GM18507 (cell line): ENCODE data around the gene ERC1.
"Not testable (repeated sequence)": the region's sequence is repeated elsewhere in the genome, so short reads cannot be mapped to it uniquely, and the experiment has no call there.

Experiments
- DNase-seq: peaks from one replicate; pipeline ENCODE4 v3.0.0; 2011; ENCODE audit warnings: low read depth; ENCODE audit not compliant: insufficient read length; ENCODE audit errors: extremely low spot score
- FAIRE-seq: peaks from 2 replicates; lab custom pipeline; 2011; peaks lifted over from hg19 to GRCh38; lab: Jason Lieb, UNC

Gene ERC1

GRCh38 chr12:1013618-1014489 is 22.8 kb downstream of the ERC1 start:
- no peak for DNase-seq
- no peak for FAIRE-seq

- FAIRE-seq (no peak), DNase-seq (no peak)
Observed at GRCh38 chr12:1019283-1019682, 28.3 kb downstream of the ERC1 start.

- FAIRE-seq (no peak), DNase-seq (no peak)
Observed at GRCh38 chr12:1020389-1020788, 29.4 kb downstream of the ERC1 start.

GRCh38 chr12:1022032-1022970 is 31.3 kb downstream of the ERC1 start:
- DNase-seq, result no peak
- FAIRE-seq, result no peak

- DNase-seq (no peak), FAIRE-seq (no peak)
Observed at GRCh38 chr12:1030779-1031178, 39.8 kb downstream of the ERC1 start.

GRCh38 chr12:1034243-1034642 is 43.2 kb downstream of the ERC1 start:
- DNase-seq, result no peak
- FAIRE-seq, result no peak

- FAIRE-seq, result no peak
- DNase-seq, result no peak
Observed at GRCh38 chr12:1034751-1035457, 43.9 kb downstream of the ERC1 start.

GRCh38 chr12:1041478-1041877 is 50.5 kb downstream of the ERC1 start:
- no peak for FAIRE-seq

GRCh38 chr12:1044199-1044598 is 53.2 kb downstream of the ERC1 start:
- DNase-seq (no peak), FAIRE-seq (no peak)

More at GRCh38 chr12:1041478-1041877, 50.5 kb downstream of the ERC1 start:
- no peak for DNase-seq

- FAIRE-seq, result no peak
Observed at GRCh38 chr12:1044696-1045095, 53.7 kb downstream of the ERC1 start.

GRCh38 chr12:1046727-1047126 is 55.7 kb downstream of the ERC1 start:
- FAIRE-seq (no peak), DNase-seq (no peak)

More at GRCh38 chr12:1044696-1045095, 53.7 kb downstream of the ERC1 start:
- DNase-seq, result no peak

GRCh38 chr12:1047898-1048660 is 57.1 kb downstream of the ERC1 start:
- DNase-seq, result no peak
- no peak for FAIRE-seq

- no peak for FAIRE-seq
- DNase-seq, result no peak
Observed at GRCh38 chr12:1050059-1050707, 59.2 kb downstream of the ERC1 start.

GRCh38 chr12:1051672-1052071 is 60.6 kb downstream of the ERC1 start:
- DNase-seq, FAIRE-seq: not testable (repeated sequence)

GRCh38 chr12:1053690-1054089 is 62.7 kb downstream of the ERC1 start:
- DNase-seq, result no peak
- no peak for FAIRE-seq

GRCh38 chr12:1054117-1054870 is 63.3 kb downstream of the ERC1 start:
- no peak for DNase-seq
- no peak for FAIRE-seq

GRCh38 chr12:1056390-1056789 is 65.4 kb downstream of the ERC1 start:
- DNase-seq (no peak), FAIRE-seq (no peak)

GRCh38 chr12:1058423-1058822 is 67.4 kb downstream of the ERC1 start:
- DNase-seq, result no peak
- FAIRE-seq, result no peak
